Measurements from ENCODE around the gene KAZN.
"Not testable (repeated sequence)": the region's sequence is repeated elsewhere in the genome, so short reads cannot be mapped to it uniquely, and the experiment has no call there.

The KAZN gene

GRCh38 chr1:14956579-14957195 is 358.2 kb downstream of the KAZN start:
- no peak overlapping the region for H3K4me3 ChIP-seq (ENCODE audit: low read depth, low read length)
- no peak for TF ChIP-seq CTCF (IDR thresholded peaks at IDR 0.05; ENCODE audit: low read depth, low read length)

- no peak for TF ChIP-seq CTCF (IDR thresholded peaks at IDR 0.05; ENCODE audit: low read depth, low read length)
- no peak overlapping the region for H3K4me3 ChIP-seq (ENCODE audit: low read depth, low read length)
Observed at GRCh38 chr1:14957375-14958098, 359.1 kb downstream of the KAZN start.

- no peak overlapping the region for H3K4me3 ChIP-seq (ENCODE audit: low read depth, low read length)
- no peak for TF ChIP-seq CTCF (IDR thresholded peaks at IDR 0.05; ENCODE audit: low read depth, low read length)
Observed at GRCh38 chr1:14958249-14959058, 360.0 kb downstream of the KAZN start.

GRCh38 chr1:14959059-14959694 is 360.7 kb downstream of the KAZN start:
- TF ChIP-seq CTCF (IDR thresholded peaks at IDR 0.05; ENCODE audit: low read depth, low read length) = no peak
- no peak overlapping the region for H3K4me3 ChIP-seq (ENCODE audit: low read depth, low read length)

GRCh38 chr1:14961661-14962267 is 363.3 kb downstream of the KAZN start:
- no peak for TF ChIP-seq CTCF (IDR thresholded peaks at IDR 0.05; ENCODE audit: low read depth, low read length)
- no peak overlapping the region for H3K4me3 ChIP-seq (ENCODE audit: low read depth, low read length)

GRCh38 chr1:14962407-14962806 is 363.9 kb downstream of the KAZN start:
- no peak for TF ChIP-seq CTCF (IDR thresholded peaks at IDR 0.05; ENCODE audit: low read depth, low read length)
- no peak overlapping the region for H3K4me3 ChIP-seq (ENCODE audit: low read depth, low read length)

GRCh38 chr1:14963791-14964710 is 365.6 kb downstream of the KAZN start:
- H3K4me3 ChIP-seq (ENCODE audit: low read depth, low read length) = not testable (repeated sequence)
